ENCODE results near the gene TCF3.

The TCF3 gene

GRCh38 chr19:1636325-1637236 is 15.8 kb downstream of the TCF3 start:
- Histone ChIP-seq H3K27ac (ENCODE audit: low read length) (no peak overlapping the region), H3K79me2 (ENCODE audit: insufficient read depth, low read length) (peaks cover 95% of the 10 kb centered on the region), H3K4me3 (ENCODE audit: low read depth in 1 of 2, low read length in 2 of 2) (no peak overlapping the region), H3K4me2 (ENCODE audit: insufficient read depth, low read length) (no peak overlapping the region), H3K9ac (ENCODE audit: low read depth, low read length) (no peak overlapping the region), H4K20me1 (ENCODE audit: insufficient read depth, low read length) (peaks cover 82% of the 10 kb centered on the region), H3K36me3 (ENCODE audit: insufficient read depth, low read length) (peaks cover 94% of the 10 kb centered on the region), H3K9me3 (ENCODE audit: insufficient read depth, low read length, severe bottlenecking) (no peaks in the 10 kb centered on the region), H2AFZ (ENCODE audit: low read depth, low read length) (no peak overlapping the region), H3K27me3 (ENCODE audit: insufficient read depth, low read length, poor library complexity) (no peaks in the 10 kb centered on the region), H3K4me1 (ENCODE audit: insufficient read depth, low read length) (no peaks in the 10 kb centered on the region)
- no peak for TF ChIP-seq EZH2 (IDR thresholded peaks at IDR 0.05; ENCODE audit: borderline replicate concordance, low read depth, low read length, severe bottlenecking)
- TF ChIP-seq CTCF (IDR thresholded peaks at IDR 0.05; ENCODE audit: borderline replicate concordance, extremely low read depth, low read length, poor library complexity, severe bottlenecking): no peak
- DNase-seq: no peak
- no peak for ATAC-seq (ENCODE audit: insufficient read depth, low read depth)

GRCh38 chr19:1634938-1635243 is 17.5 kb downstream of the TCF3 start:
- no peak for TF ChIP-seq CTCF (IDR thresholded peaks at IDR 0.05; ENCODE audit: borderline replicate concordance, extremely low read depth, low read length, poor library complexity, severe bottlenecking)
- no peak for TF ChIP-seq EZH2 (IDR thresholded peaks at IDR 0.05; ENCODE audit: borderline replicate concordance, low read depth, low read length, severe bottlenecking)
- Histone ChIP-seq H3K27me3 (ENCODE audit: insufficient read depth, low read length, poor library complexity) (no peaks in the 10 kb centered on the region), H3K9ac (ENCODE audit: low read depth, low read length) (no peak overlapping the region), H2AFZ (ENCODE audit: low read depth, low read length) (no peak overlapping the region), H3K36me3 (ENCODE audit: insufficient read depth, low read length) (peaks cover 94% of the 10 kb centered on the region), H3K4me1 (ENCODE audit: insufficient read depth, low read length) (no peaks in the 10 kb centered on the region), H4K20me1 (ENCODE audit: insufficient read depth, low read length) (peaks cover 86% of the 10 kb centered on the region), H3K9me3 (ENCODE audit: insufficient read depth, low read length, severe bottlenecking) (no peaks in the 10 kb centered on the region), H3K4me3 (ENCODE audit: low read depth in 1 of 2, low read length in 2 of 2) (no peak overlapping the region), H3K27ac (ENCODE audit: low read length) (no peak overlapping the region), H3K79me2 (ENCODE audit: insufficient read depth, low read length) (peaks cover 92% of the 10 kb centered on the region), H3K4me2 (ENCODE audit: insufficient read depth, low read length) (no peak overlapping the region)
- DNase-seq (no peak), ATAC-seq (ENCODE audit: insufficient read depth, low read depth) (no peak)

- peaks cover 87% of the 10 kb centered on the region for H4K20me1 ChIP-seq (ENCODE audit: insufficient read depth, low read length)
- TF ChIP-seq CTCF (IDR thresholded peaks at IDR 0.05; ENCODE audit: borderline replicate concordance, extremely low read depth, low read length, poor library complexity, severe bottlenecking) (no peak), EZH2 (IDR thresholded peaks at IDR 0.05; ENCODE audit: borderline replicate concordance, low read depth, low read length, severe bottlenecking) (no peak)
Measured at GRCh38 chr19:1634242-1634937, 18.0 kb downstream of the TCF3 start.

More at GRCh38 chr19:1634242-1634937, 18.0 kb downstream of the TCF3 start:
- no peak overlapping the region for H3K4me2 ChIP-seq (ENCODE audit: insufficient read depth, low read length)
- H3K9ac ChIP-seq (ENCODE audit: low read depth, low read length): no peak overlapping the region
- no peaks in the 10 kb centered on the region for H3K9me3 ChIP-seq (ENCODE audit: insufficient read depth, low read length, severe bottlenecking)
- H3K27ac ChIP-seq (ENCODE audit: low read length): no peak overlapping the region
- no peak for ATAC-seq (ENCODE audit: insufficient read depth, low read depth)
- peaks cover 93% of the 10 kb centered on the region for H3K36me3 ChIP-seq (ENCODE audit: insufficient read depth, low read length)
- no peaks in the 10 kb centered on the region for H3K27me3 ChIP-seq (ENCODE audit: insufficient read depth, low read length, poor library complexity)
- H3K4me3 ChIP-seq (ENCODE audit: low read depth in 1 of 2, low read length in 2 of 2): no peak overlapping the region
- H2AFZ ChIP-seq (ENCODE audit: low read depth, low read length): no peak overlapping the region
- H3K4me1 ChIP-seq (ENCODE audit: insufficient read depth, low read length): no peaks in the 10 kb centered on the region
- H3K79me2 ChIP-seq (ENCODE audit: insufficient read depth, low read length): peaks cover 91% of the 10 kb centered on the region
- DNase-seq: no peak
